Measurements from ENCODE around the gene NPY2R.

The NPY2R gene

GRCh38 chr4:155208258-155209054 is at the start of gene NPY2R:
Gene NPY2R, plus strand, starts transcription at chr4:155208636. Its CDS starts 5,304 bp downstream, at chr4:155213940.
- DNase-seq (ENCODE audit: low read depth), result no peak

DNA sequence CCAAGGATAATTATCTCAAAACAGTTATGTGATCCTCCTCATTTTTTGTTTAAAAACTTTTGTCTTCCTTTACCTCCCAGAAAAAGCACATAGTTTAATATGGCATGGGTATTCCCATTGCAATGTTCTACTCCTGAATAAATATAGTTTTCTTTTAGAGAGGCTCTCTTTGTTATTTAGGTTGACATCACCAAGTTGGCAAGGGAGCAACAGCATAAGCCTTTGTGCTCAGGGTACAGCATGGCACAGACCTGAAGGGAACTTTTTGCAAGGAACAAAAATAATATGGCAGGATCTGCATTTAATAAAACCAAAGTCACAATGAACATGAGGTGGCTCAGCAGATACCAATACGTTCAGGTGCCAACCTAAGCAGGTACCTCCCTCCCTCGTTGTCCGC is 47.1 kb upstream of the NPY2R start:
- no peak for DNase-seq (ENCODE audit: low read depth)

GRCh38 chr4:155164718-155165117 is 43.7 kb upstream of the NPY2R start:
- DNase-seq (ENCODE audit: low read depth), result no peak

- DNase-seq (ENCODE audit: low read depth), result no peak
Observed at GRCh38 chr4:155170569-155170968, 37.9 kb upstream of the NPY2R start.

- no peak for DNase-seq (ENCODE audit: low read depth)
Observed at GRCh38 chr4:155173371-155173770, 35.1 kb upstream of the NPY2R start.

DNA sequence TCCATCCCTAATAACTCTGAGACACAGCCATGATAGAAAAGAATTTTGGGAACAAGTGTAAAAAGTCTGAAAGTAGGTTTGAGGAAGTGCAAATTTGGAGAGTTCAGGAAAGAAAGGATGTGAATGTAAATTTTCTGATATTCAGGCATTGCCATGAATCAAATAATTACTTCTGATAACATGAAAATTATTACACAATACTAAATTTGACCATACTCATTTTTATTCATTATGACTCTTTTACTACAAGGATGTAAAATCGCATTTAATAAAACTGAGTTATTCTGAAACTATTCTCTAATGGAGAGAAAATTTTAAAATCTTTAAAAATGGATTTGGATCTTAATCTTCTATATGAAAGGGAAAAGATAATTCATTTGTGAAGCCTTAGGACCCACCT is 33.8 kb upstream of the NPY2R start:
- DNase-seq (ENCODE audit: low read depth), result no peak

DNA sequence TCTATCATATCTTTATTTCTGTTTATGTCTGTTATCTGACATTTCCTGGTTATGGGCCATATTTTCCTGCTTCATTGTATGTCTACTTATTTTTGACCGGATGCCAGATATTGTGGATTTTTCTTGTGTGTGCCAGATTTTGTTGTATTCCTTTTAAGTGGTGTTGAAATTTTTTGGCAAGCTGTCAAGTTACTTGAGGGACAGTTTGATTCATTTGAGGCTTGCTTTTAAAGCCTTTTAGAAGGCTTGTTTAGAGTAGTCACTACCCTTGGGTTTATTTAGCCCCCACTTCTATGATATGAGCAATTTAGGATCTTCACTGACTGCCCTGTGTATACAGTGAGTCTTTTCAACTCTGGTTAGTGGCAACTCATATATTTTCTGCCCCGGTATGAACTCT is 29.2 kb upstream of the NPY2R start:
- DNase-seq (ENCODE audit: low read depth), result no peak

- no peak for DNase-seq (ENCODE audit: low read depth)
Observed at GRCh38 chr4:155186972-155187371, 21.5 kb upstream of the NPY2R start.

- DNase-seq (ENCODE audit: low read depth), result no peak
Observed at GRCh38 chr4:155187989-155188388, 20.4 kb upstream of the NPY2R start.

GRCh38 chr4:155190099-155190498 is 18.3 kb upstream of the NPY2R start:
- no peak for DNase-seq (ENCODE audit: low read depth)

DNA sequence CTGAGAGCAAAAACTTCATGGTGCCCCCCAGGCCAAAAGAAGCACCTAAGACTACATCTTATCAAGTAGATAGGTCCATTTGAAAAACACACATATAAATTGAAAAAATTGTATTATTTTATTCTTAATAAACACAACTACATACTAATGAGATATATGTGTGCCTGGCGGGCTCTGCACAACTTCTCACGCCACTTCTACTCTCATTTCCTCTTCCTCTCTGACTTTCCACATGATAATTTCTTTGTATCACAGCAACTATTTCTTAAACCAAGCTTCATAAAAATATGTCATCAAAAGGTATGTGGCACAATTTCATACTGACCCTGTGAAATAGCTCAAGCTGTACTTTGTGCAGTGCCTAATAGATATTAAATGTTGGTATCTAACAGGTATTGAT is 10.7 kb upstream of the NPY2R start:
- DNase-seq (ENCODE audit: low read depth), result no peak

- DNase-seq (ENCODE audit: low read depth), result no peak
Observed at GRCh38 chr4:155207534-155208257, 740 bp upstream of the NPY2R start.

DNA sequence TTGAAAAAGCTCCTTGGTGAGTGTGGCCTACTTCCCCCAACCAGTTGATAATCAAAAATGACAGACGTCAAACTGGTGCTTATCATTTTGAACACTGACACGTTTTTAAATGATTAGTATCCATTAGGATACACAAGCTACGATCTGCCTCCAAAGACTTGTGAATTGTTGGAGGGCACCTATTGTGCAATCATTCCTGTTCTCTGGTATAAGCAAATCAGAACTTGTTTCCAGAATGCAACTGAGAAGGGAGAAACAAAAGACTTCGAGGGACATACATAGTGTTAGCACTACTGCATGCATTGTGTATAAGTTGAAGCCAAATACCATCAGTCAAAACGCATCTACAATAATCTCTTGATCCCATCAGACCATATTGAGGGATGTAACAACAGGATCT is 11.6 kb downstream of the NPY2R start:
- DNase-seq (ENCODE audit: low read depth), result no peak

- no peak for DNase-seq (ENCODE audit: low read depth)
Observed at GRCh38 chr4:155227131-155227530, 18.7 kb downstream of the NPY2R start.

DNA sequence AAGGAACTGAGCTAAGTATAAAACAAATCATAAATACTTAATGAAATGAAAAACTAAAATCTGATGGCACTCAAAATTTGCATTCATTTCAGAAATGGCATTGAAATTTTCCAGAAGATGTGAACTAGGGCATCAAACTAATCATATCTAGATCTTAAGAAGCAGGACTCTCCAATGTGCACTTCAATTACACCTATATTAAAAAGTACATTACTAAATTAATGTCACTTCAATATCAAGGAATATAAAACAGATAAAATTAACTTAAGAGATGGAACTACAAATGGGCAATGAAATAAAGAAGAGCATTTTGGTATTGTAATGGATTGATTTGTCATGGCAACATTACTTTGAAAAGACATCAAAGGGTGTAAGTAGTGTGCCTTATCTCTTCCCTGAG is 20.3 kb downstream of the NPY2R start:
- no peak for DNase-seq (ENCODE audit: low read depth)

- no peak for DNase-seq (ENCODE audit: low read depth)
Observed at GRCh38 chr4:155232432-155232831, 24.0 kb downstream of the NPY2R start.

DNA sequence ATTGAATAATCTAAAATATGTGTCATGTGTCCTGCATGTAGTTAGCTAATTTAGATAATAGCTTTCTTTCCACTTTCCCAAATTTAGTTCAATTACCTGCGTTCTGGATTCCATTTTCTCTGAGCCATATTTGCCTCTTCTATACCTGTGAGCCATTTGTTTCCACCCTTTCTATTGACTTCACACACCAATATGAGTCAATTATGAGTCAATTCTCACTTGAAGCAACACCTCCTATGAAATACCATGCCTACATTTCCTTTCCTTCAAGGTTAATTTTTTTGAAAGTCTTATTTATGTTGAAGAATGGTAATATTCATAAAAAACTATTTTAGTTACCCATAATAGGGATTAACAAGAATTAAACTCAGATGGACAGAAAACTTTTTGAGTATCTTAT is 25.8 kb downstream of the NPY2R start:
- DNase-seq (ENCODE audit: low read depth), result no peak

DNA sequence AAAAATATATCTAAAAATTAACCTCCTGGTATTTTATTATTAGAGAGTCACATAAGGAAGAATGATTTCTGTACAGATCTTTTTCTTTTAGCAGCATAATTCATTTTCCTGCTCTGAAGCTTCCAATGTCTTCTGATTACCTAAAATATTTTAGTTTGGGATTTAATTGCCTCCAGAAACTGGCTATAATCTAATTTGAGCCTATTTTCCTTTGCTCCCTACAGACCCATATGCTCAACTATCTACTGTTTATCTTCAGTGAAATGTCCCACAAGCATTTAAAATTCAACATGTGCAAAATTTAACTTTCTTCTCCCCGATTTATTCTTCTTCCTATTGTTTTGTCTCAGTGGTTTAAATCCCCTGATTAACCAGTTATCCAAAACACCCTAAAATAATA is 29.1 kb downstream of the NPY2R start:
- no peak for DNase-seq (ENCODE audit: low read depth)

GRCh38 chr4:155241225-155241624 is 32.8 kb downstream of the NPY2R start:
- DNase-seq (ENCODE audit: low read depth), result no peak

GRCh38 chr4:155241664-155242063 is 33.2 kb downstream of the NPY2R start:
- DNase-seq (ENCODE audit: low read depth), result no peak

- no peak for DNase-seq (ENCODE audit: low read depth)
Observed at GRCh38 chr4:155245105-155245504, 36.7 kb downstream of the NPY2R start.

- no peak for DNase-seq (ENCODE audit: low read depth)
Observed at GRCh38 chr4:155248002-155248896, 39.8 kb downstream of the NPY2R start.
